GM18520 (cell line): ENCODE data around the gene FYN.

ENCODE experiments used
- ATAC-seq: cut with Tn5 transposase; IDR thresholded peaks from one replicate; pipeline ENCODE4 v1.9.1; 2021; ENCODE audit not compliant: unreplicated experiment

The FYN gene

GRCh38 chr6:111734068-111735061 is 138.9 kb downstream of the FYN start:
- no peak for ATAC-seq

GRCh38 chr6:111732390-111732789 is 140.9 kb downstream of the FYN start:
- no peak for ATAC-seq

- no peak for ATAC-seq
Measured at GRCh38 chr6:111731456-111732195, 141.6 kb downstream of the FYN start.

- ATAC-seq, result no peak
Measured at GRCh38 chr6:111730864-111731263, 142.4 kb downstream of the FYN start.

GRCh38 chr6:111727802-111728201 is 145.4 kb downstream of the FYN start:
- no peak for ATAC-seq

GRCh38 chr6:111727041-111727440 is 146.2 kb downstream of the FYN start:
- ATAC-seq, result no peak

GRCh38 chr6:111725446-111726112 is 147.7 kb downstream of the FYN start:
- no peak for ATAC-seq

GRCh38 chr6:111724505-111724904 is 148.7 kb downstream of the FYN start:
- ATAC-seq, result peak; percentile 98

GRCh38 chr6:111724039-111724438 is 149.2 kb downstream of the FYN start:
- peak; percentile 3 for ATAC-seq

GRCh38 chr6:111723412-111723970 is 149.8 kb downstream of the FYN start:
- no peak for ATAC-seq

- ATAC-seq, result no peak
Measured at GRCh38 chr6:111722179-111722731, 151.0 kb downstream of the FYN start.

GRCh38 chr6:111721753-111722154 is 151.5 kb downstream of the FYN start:
- ATAC-seq, result no peak

- ATAC-seq, result no peak
Measured at GRCh38 chr6:111720931-111721496, 152.2 kb downstream of the FYN start.

- ATAC-seq, result no peak
Measured at GRCh38 chr6:111718990-111719389, 154.3 kb downstream of the FYN start.

- ATAC-seq, result no peak
Measured at GRCh38 chr6:111718326-111718725, 154.9 kb downstream of the FYN start.

GRCh38 chr6:111717621-111718020 is 155.6 kb downstream of the FYN start:
- no peak for ATAC-seq

GRCh38 chr6:111716325-111716724 is 156.9 kb downstream of the FYN start:
- no peak for ATAC-seq

GRCh38 chr6:111715321-111715720 is 157.9 kb downstream of the FYN start:
- ATAC-seq, result no peak

- no peak for ATAC-seq
Measured at GRCh38 chr6:111714416-111715270, 158.6 kb downstream of the FYN start.

GRCh38 chr6:111713811-111714210 is 159.4 kb downstream of the FYN start:
- ATAC-seq, result no peak
